Brain microvascular endothelial cell (primary cell): Measurements from ENCODE around the gene CXCR6.

Experiments
- DNase-seq: peaks from one replicate; pipeline ENCODE4 v3.0.0-alpha.2; 2020
- H3K27ac ChIP-seq: fragments of 250-450 bp; sonication (Bioruptor Pico); 2 replicates; pipeline ENCODE4 v1.5.1; 2020; ENCODE audit warnings: mild to moderate bottlenecking, moderate library complexity
- H3K27me3 ChIP-seq: fragments of 250-450 bp; sonication (Bioruptor Pico); replicated peaks from 2 replicates; pipeline ENCODE4 v1.5.1; 2020; ENCODE audit warnings: mild to moderate bottlenecking
- H3K36me3 ChIP-seq: fragments of 250-450 bp; sonication (Bioruptor Pico); replicated peaks from 2 replicates; pipeline ENCODE4 v1.5.1; 2020; ENCODE audit warnings: mild to moderate bottlenecking
- H3K4me3 ChIP-seq: 2 replicates; pipeline ENCODE4 v1.5.1; 2011; ENCODE audit warnings: low read depth, mild to moderate bottlenecking, control low read depth, low read length, moderate library complexity
- CTCF ChIP-seq: IDR thresholded peaks from 2 replicates; pipeline ENCODE4 v1.5.1; 2011; ENCODE audit warnings: low read depth, mild to moderate bottlenecking, moderate library complexity, low read length, control low read depth, inconsistent platforms; ENCODE audit errors: missing control alignments
- in situ Hi-C: cut with HindIII; loops from 2 replicates; pipeline ENCODE4 v1.10.0; 2017; ENCODE audit warnings: low sequenced_read_pairs, low pct_ligation_motif_present

The CXCR6 gene

GRCh38 chr3:45962033-45962432 is 18.8 kb downstream of the CXCR6 start:
- no peak for TF ChIP-seq CTCF
- in situ Hi-C loops, result no loop called here
- H3K27ac ChIP-seq, result no peak overlapping the region
- no peaks in the 10 kb centered on the region for H3K27me3 ChIP-seq
- H3K36me3 ChIP-seq, result peaks cover 44% of the 10 kb centered on the region
- no peak overlapping the region for H3K4me3 ChIP-seq
- DNase-seq, result no peak

DNA sequence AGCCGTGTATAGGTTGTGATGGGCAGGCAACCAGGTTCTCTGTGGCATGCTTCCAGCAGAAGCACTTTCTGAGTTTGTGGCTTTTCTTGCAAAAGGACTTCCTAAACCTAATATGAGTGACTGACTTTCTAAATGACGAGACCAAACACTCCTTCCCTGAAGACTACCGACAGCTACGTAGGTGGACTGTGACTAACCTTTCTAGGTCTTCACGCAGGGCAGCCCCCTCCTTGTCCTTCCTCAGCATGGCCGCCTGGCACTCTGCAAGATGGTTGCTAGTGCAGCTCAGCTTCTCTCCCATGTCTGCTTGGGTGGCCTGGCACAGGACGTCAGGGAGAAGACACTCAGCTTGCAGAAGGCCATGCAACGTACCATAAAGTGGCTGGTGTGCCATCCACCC is 20.9 kb downstream of the CXCR6 start:
- Histone ChIP-seq H3K4me3 (no peak overlapping the region), H3K36me3 (peaks cover 50% of the 10 kb centered on the region), H3K27me3 (no peaks in the 10 kb centered on the region), H3K27ac (no peak overlapping the region)
- in situ Hi-C loops, result no loop called here
- no peak for DNase-seq
- no peak for TF ChIP-seq CTCF

GRCh38 chr3:45965253-45965652 is 22.0 kb downstream of the CXCR6 start:
- in situ Hi-C loops, result no loop called here
- peaks cover 41% of the 10 kb centered on the region for H3K36me3 ChIP-seq
- no peak overlapping the region for H3K27ac ChIP-seq
- H3K27me3 ChIP-seq, result no peaks in the 10 kb centered on the region
- no peak overlapping the region for H3K4me3 ChIP-seq
- no peak for TF ChIP-seq CTCF
- no peak for DNase-seq

GRCh38 chr3:45965653-45966052 is 22.4 kb downstream of the CXCR6 start:
- no peaks in the 10 kb centered on the region for H3K27me3 ChIP-seq
- H3K36me3 ChIP-seq, result peaks cover 37% of the 10 kb centered on the region
- no peak overlapping the region for H3K4me3 ChIP-seq
- in situ Hi-C loops, result no loop called here
- no peak overlapping the region for H3K27ac ChIP-seq
- no peak for DNase-seq
- no peak for TF ChIP-seq CTCF

- no peak for DNase-seq
- peaks cover 35% of the 10 kb centered on the region for H3K36me3 ChIP-seq
- H3K4me3 ChIP-seq, result no peak overlapping the region
- in situ Hi-C loops, result no loop called here
- TF ChIP-seq CTCF, result no peak
- no peaks in the 10 kb centered on the region for H3K27me3 ChIP-seq
- H3K27ac ChIP-seq, result no peak overlapping the region
Measured at GRCh38 chr3:45966371-45966791, 23.1 kb downstream of the CXCR6 start.

DNA sequence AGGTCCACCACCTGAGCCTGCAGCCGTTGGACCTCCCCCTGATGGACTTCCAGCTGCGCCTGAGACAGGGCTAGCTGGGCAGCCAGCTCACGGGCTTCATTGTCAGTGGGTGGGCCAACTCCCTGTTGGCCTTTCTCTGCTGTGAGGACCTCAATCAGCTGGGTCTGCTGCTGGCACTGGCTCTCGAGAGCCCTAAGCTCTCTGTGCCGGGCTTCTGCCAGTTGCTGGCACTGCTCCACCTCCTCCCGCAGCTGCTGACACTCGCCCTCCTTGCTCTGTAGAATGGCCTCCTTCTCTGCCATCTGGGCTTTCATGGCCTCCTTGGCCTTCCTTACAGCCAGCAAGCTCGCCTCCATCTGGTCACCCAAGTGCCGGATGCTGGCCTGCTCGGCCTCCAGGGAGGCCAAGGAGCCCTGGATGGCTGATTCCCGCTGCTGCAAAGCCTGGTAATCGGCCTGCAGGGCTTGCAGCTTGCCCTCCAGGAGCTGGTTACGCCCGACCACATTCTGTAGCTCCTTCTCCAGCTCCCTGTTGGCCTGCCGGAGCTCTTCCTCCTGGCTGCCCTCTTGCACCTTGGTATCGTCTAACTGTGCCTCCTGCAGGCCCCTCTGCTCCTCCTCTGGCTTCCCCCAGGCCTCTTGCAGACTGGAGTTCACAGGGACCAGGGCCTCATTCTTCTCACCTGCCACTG is 23.8 kb downstream of the CXCR6 start:
- no peak for TF ChIP-seq CTCF
- Histone ChIP-seq H3K36me3 (peaks cover 32% of the 10 kb centered on the region), H3K27me3 (no peaks in the 10 kb centered on the region), H3K27ac (no peak overlapping the region), H3K4me3 (no peak overlapping the region)
- no peak for DNase-seq
- in situ Hi-C loops, result no loop called here
